AG04450 (cell line): ENCODE data around the gene ZCCHC8. TPM values are rescaled to one million over a fixed set of nuclear protein-coding genes. Genes with fewer than 3 reads are reported as not detected.

ENCODE experiments used
- CTCF ChIA-PET: fragments of 300-600, 350-600 bp; formaldehyde crosslinking; extraction: SDS; loops from one replicate; lab custom pipeline; 2022; ENCODE audit warnings: antibody characterized with exemption, inconsistent platforms; lab: Charles Lee
- POLR2A ChIA-PET: fragments of 350-600 bp; formaldehyde crosslinking; extraction: SDS; loops from one replicate; lab custom pipeline; 2021; ENCODE audit warnings: antibody characterized with exemption, inconsistent platforms; lab: Yijun Ruan, JAX
- DNase-seq: peaks from one replicate; pipeline ENCODE4 v3.0.0-alpha.2; 2011; ENCODE audit warnings: low read depth, low spot score
- H3K27ac ChIP-seq: one replicate; pipeline ENCODE4 v1.5.1; 2012; ENCODE audit warnings: low read depth, low read length, control low read depth
- H3K27me3 ChIP-seq: one replicate; pipeline ENCODE4 v1.6.0; 2012; ENCODE audit warnings: low read length; ENCODE audit not compliant: control insufficient read depth, insufficient read depth
- H3K4me3 ChIP-seq: 2 replicates; pipeline ENCODE4 v1.5.1; 2011; ENCODE audit warnings: mild to moderate bottlenecking, low read depth, low read length, control low read depth
- H3K9me3 ChIP-seq: 2 replicates; pipeline ENCODE4 v1.5.1; 2012; ENCODE audit warnings: low read length; ENCODE audit not compliant: control insufficient read depth, insufficient read depth
- CTCF ChIP-seq: IDR thresholded peaks from 2 replicates; pipeline ENCODE4 v1.5.1; 2011; ENCODE audit warnings: low read depth, low read length, control low read depth, inconsistent platforms
- polyA plus RNA-seq: library from polyadenylated mRNA; depleted of rRNA; stranded (reverse); fragments of >200 nt; gene quantifications from 2 replicates; pipeline ENCODE4 v1.2.3, GENCODE V29; 2011

Gene ZCCHC8
- polyA plus RNA-seq, 1 experiment, result 16.6 TPM

- POLR2A ChIA-PET, result interaction anchor here (1.2 kb wide), 2 partner anchors 9 to 19 kb away, joined by 3 to 6 read pairs; partner anchors contain the start of gene ZCCHC8
- H3K27ac ChIP-seq, result no peak overlapping the region
These were observed 18.7 kb upstream of the ZCCHC8 start for GRCh38 chr12:122519418-122519817.

DNA sequence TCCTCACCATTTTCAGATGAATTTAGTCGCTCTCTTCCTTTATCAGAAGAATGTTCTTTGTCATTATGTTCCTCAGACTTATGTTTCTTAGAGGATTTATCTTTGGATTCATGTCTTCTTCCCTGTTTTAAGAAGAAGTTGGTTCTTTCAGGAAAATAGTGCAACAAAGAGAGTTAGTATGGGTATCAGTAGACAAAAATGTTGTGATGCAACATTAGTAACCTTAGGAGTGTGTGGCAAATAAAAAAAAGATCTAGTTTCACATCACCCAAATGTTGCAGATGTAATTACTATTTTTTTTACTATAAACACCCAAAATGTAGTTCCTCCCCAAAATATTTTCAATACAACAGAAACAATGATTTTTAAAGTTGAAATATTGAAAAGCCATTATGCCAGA, 18.2 kb upstream of the ZCCHC8 start:
- no peak for DNase-seq
- TF ChIP-seq CTCF, result no peak
- Histone ChIP-seq H3K27me3 (no peaks in the 10 kb centered on the region), H3K4me3 (no peak overlapping the region), H3K9me3 (peaks cover 4% of the 10 kb centered on the region), H3K27ac (peak overlapping the region; percentile 22)
- ChIA-PET CTCF (no interaction called here), POLR2A (interaction anchor here (1.2 kb wide), 1 partner anchor 18 kb away, joined by 6 read pairs; the partner anchor contains the start of gene ZCCHC8)

More at GRCh38 chr12:122519418-122519817, 18.7 kb upstream of the ZCCHC8 start:
- H3K9me3 ChIP-seq, result peaks cover 4% of the 10 kb centered on the region
- no peaks in the 10 kb centered on the region for H3K27me3 ChIP-seq
- no peak for TF ChIP-seq CTCF
- no peak overlapping the region for H3K4me3 ChIP-seq
- DNase-seq, result no peak
- CTCF ChIA-PET, result interaction anchor here (1.1 kb wide), 1 partner anchor 9 kb away, joined by 4 read pairs; no protein-coding TSS in a partner anchor

DNA sequence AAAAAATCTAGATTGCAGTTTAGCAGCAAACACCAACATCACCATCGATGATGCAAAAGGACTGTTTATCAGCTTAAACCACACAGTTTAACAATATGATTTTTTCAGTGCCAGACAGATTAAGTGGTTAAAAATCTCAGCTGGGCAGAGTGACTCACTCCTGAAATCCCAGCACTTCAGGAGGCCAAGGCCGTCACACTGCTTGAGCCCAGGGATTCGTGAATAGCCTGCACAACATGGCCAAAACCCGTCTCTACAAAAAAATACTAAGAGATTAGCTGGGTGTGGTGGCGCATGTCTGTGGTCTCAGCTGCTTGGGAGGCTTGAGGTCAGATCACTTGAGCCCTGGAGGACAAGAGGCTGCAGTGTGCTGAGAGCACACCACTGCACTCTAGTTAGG, 17.1 kb upstream of the ZCCHC8 start:
- POLR2A ChIA-PET, result interaction anchor here (0.7 to 1.1 kb wide), 5 partner anchors 9 to 184 kb away, joined by 3 to 11 read pairs (median 5); partner anchors contain the start of genes KNTC1, RSRC2 and ZCCHC8

GRCh38 chr12:122516544-122517361, 16.0 kb upstream of the ZCCHC8 start:
- ChIA-PET POLR2A (no interaction called here), CTCF (no interaction called here)
- no peak for DNase-seq
- H3K9me3 ChIP-seq, result peaks cover 4% of the 10 kb centered on the region
- H3K27ac ChIP-seq, result no peak overlapping the region
- H3K27me3 ChIP-seq, result no peaks in the 10 kb centered on the region
- no peak overlapping the region for H3K4me3 ChIP-seq
- no peak for TF ChIP-seq CTCF

More for the DNA sequence above, 17.1 kb upstream of the ZCCHC8 start:
- Histone ChIP-seq H3K27ac (peak overlapping the region; percentile 71), H3K4me3 (no peak overlapping the region), H3K9me3 (peaks cover 4% of the 10 kb centered on the region), H3K27me3 (no peaks in the 10 kb centered on the region)
- TF ChIP-seq CTCF, result no peak
- CTCF ChIA-PET, result no interaction called here
- DNase-seq, result peak; percentile 82

- CTCF ChIA-PET, result no interaction called here
- DNase-seq, result no peak
- H3K27ac ChIP-seq, result no peak overlapping the region
- H3K4me3 ChIP-seq, result no peak overlapping the region
- H3K9me3 ChIP-seq, result peaks cover 4% of the 10 kb centered on the region
- H3K27me3 ChIP-seq, result no peaks in the 10 kb centered on the region
- POLR2A ChIA-PET, result interaction anchor here (0.7 to 3.3 kb wide), 3 partner anchors 8 to 14 kb away, joined by 3 to 24 read pairs (median 3); partner anchors contain the start of genes KNTC1, RSRC2 and ZCCHC8
- TF ChIP-seq CTCF, result no peak
These were observed 14.5 kb upstream of the ZCCHC8 start for GRCh38 chr12:122515275-122515674.
